GM12874 (cell line): ENCODE results near the gene COL27A1.

ENCODE experiments used
- TF ChIP-seq, protein P1 (sequence below): IDR thresholded peaks from 2 replicates; pipeline ENCODE4 v1.5.1; 2011; ENCODE audit warnings: low read depth, mild to moderate bottlenecking, control low read depth, low read length, moderate library complexity; ENCODE audit not compliant: insufficient read depth

Gene COL27A1

DNA sequence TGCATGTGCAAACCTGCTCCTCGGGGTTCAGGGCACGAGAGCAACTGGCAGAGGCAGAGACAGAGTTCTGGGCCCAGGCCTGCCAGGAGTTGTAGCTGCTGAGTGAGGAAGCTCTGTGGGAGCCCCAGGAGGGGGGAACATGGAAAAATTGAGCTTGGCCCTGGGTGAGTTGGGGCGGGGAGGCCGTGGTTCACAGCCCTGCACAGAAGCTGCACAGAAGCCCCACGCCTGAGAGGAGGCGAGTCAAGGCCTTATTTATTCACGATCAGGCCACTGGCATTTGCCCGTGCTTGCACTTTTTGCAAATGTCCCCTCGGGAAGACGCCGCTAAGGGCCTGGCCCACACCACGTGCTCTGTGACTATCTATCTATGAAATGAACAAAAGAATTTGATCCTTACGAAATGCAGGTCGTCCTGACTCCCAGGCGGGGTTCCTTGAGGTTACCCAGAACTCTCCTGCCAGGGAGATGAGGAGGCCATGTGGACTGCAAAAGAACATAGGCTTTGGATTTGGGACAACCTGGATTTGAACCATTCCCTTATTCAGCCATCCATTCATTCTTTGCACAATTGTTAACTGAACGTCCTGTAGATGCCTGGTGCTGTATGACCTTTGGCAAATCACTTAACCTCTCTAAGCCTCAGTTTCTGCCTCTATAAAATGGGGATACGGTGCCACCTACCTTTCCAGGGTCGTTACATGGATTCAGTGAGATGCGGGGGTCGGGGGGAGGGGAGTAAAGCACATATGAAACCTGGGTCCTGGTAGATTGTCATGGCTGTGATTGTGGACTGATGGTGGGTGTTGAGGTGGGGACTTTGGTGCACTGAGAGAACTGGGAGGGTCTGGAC lies 17.9 kb downstream of the COL27A1 start:
- TF ChIP-seq, protein P1, sequence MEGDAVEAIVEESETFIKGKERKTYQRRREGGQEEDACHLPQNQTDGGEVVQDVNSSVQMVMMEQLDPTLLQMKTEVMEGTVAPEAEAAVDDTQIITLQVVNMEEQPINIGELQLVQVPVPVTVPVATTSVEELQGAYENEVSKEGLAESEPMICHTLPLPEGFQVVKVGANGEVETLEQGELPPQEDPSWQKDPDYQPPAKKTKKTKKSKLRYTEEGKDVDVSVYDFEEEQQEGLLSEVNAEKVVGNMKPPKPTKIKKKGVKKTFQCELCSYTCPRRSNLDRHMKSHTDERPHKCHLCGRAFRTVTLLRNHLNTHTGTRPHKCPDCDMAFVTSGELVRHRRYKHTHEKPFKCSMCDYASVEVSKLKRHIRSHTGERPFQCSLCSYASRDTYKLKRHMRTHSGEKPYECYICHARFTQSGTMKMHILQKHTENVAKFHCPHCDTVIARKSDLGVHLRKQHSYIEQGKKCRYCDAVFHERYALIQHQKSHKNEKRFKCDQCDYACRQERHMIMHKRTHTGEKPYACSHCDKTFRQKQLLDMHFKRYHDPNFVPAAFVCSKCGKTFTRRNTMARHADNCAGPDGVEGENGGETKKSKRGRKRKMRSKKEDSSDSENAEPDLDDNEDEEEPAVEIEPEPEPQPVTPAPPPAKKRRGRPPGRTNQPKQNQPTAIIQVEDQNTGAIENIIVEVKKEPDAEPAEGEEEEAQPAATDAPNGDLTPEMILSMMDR: no peak

DNA sequence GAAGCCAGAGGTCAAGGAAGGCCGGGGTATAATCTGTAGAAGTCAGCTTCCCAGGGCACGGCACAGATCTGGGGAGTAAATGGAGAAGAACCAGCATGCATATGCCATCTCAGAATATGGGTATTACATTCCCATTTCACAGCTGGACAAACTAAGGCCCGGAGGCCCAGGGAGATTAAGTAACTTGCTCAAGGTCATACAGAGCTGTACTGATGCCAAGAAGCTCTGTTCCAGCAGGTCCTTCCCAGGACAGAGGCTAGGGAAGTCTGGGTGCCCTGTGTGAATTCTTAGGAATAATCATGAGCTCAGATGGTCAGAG lies 19.2 kb downstream of the COL27A1 start:
- TF ChIP-seq, protein P1: no peak

DNA sequence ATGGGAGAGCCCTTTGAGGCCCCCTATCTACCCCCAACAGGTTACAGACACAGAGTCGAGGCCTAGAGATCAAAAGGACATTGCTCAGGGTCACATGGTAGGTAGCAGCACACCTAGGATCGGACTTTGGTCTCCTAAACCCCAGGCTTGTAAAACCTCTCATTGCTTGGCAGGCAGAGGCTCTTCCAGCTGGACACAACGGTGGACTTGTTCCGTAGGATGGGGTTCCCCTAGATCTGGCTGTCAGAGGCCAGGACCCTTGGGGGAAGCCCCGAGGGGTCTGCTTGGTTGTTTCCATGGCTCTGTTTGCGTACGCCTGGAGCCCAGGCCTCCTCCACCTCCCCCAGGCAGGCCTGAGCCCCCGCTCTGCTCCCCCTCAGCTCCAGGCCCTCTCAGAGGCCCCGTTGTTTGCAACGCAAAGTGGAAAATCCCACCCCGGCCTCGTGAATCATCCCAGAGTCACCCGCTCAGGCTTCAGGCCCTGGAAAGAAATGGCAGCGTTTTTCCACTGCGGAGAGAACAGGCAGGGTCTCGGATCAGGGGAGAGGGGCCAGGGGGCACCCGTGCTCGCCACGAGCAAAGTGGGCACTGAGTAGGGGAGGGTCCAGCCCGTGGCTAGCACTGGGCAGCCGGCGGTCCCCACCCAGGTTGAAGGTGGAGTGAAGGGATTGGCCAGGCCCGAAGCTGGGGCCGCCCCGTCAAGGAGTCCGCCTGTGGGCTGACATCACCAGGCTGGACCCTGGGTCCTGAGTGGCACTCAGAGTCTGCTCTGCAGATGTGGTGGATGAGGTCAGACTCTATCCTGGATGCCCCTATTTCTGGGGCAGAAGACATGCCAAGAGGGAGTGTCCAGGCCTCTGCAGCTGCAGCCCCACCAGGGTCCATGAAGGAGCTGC lies 19.8 kb downstream of the COL27A1 start:
- TF ChIP-seq, protein P1: no peak

DNA sequence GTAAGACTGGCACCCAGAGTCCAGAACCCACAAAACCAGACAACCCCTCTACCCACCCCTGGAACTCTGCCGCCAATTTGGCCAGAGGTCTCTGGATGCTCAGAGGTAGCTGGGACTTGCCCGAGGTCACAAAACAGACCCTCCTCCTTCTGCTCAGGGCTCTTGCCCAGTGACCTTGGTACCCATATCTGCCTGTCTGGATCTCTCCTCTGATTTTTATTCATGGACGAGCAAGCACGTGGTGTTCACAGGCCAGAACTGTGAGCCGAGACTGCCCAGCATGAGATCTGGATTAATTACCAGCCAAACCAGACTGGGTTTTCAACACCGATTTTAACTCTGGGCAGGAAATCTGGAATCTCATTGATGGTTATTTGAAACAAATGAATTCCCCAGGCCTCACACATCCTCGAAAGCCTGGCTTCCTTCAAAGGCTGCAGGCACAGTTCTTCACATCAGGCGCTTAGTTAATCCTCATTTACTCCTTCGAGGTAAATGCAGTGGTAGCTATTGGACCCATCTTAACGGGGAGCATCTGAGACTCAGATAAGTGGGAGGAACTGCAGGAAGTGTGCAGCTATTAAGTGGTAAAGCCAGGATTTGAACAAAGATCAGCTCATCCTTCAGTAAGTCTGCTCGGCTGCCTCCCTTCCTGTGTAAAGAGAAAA lies 21.4 kb downstream of the COL27A1 start:
- TF ChIP-seq, protein P1: no peak

DNA sequence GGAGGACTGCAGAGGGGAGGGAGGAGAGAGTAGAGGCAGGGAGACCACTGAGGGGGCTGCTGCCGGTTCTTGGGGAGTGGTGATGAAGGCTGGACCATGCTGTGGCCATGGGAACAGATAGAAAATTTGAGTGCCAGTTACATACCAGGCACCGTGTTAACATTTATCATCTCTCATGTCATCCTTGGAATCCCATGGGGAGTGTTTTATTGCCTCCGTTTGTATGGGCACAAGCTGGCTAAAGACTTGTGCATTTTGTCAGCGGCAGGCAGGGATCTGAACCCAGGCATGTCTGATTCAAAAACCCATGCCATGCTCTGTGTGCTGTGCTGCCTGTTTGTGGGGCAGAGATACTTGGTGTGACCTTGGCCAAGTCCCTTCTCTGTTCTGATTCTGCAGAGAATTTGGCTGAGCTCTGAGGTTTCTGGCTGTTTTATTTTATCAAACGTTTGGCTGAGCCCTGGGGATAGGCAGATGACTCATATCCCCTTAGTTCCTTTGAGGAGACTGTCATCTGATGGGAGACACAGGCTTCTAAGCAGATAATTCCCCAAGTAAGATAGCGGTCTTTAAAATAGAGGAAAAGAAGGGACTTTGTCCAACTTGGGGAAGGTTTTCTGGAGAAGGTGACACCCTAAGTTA lies 22.2 kb downstream of the COL27A1 start:
- TF ChIP-seq, protein P1: no peak

DNA sequence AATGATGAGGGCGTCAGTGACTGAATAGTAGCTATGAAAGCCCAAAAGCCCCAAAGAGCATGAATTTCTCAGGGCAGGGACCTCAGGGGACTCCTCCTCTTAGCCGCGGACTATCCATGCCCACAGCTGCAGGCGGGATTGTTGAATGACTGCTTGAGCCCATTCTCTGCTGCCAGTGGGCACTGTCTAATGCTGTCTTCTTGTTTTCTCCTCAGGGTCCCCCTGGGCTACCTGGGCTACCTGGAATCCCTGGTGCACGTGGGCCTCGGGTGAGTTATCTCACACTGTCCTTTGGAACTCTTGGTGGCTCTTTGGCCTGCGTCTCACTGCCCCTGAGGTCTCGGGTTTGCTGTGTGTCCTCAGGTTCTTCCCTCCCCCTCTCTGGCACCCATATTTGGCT lies 22.7 kb downstream of the COL27A1 start:
- TF ChIP-seq, protein P1: no peak
